Epithelial cell of proximal tubule (primary cell): ENCODE results near the gene P3H2. TPM values are rescaled to one million over a fixed set of nuclear protein-coding genes. Genes with fewer than 3 reads are reported as not detected.

ENCODE experiments used
- DNase-seq: peaks from one replicate; pipeline ENCODE4 v3.0.0-alpha.2; 2011; ENCODE audit warnings: low read depth
- H3K4me3 ChIP-seq: 2 replicates; pipeline ENCODE4 v1.5.1; 2011; ENCODE audit warnings: low read depth, mild to moderate bottlenecking, low read length
- total RNA-seq: library from RNA; depleted of rRNA; stranded (reverse); fragments of >200 nt; gene quantifications from 2 replicates; pipeline ENCODE4 v1.2.3, GENCODE V29; 2015
- TF ChIP-seq, protein P1 (sequence below): conservative IDR thresholded peaks from 2 replicates; pipeline ENCODE4 v1.5.1; 2012; ENCODE audit warnings: low read depth, mild to moderate bottlenecking, low read length

Gene P3H2
- total RNA-seq, 1 donor from 2014 or later = 107 TPM

DNA sequence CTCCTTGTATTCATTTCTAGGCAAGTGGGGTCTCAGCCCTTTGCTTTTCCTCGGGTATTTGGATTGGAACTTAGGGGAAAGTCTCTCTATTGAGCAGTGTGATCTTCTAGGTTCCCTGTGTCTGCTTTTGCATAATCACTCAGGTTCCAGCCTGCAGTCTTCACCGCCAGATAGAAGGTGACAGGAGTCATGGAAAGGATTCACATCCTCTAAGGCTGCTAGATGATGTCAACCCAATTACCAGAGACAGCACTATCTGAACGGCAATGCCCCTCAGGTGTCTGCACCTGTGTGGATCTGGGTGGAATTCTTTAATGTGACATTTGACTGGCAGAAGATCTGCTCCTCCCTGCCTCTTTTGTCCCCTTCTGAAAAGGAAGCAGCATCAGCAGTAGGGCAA is 177.7 kb downstream of the P3H2 start:
- H3K4me3 ChIP-seq = no peak overlapping the region
- no peak for DNase-seq
- TF ChIP-seq, protein P1, sequence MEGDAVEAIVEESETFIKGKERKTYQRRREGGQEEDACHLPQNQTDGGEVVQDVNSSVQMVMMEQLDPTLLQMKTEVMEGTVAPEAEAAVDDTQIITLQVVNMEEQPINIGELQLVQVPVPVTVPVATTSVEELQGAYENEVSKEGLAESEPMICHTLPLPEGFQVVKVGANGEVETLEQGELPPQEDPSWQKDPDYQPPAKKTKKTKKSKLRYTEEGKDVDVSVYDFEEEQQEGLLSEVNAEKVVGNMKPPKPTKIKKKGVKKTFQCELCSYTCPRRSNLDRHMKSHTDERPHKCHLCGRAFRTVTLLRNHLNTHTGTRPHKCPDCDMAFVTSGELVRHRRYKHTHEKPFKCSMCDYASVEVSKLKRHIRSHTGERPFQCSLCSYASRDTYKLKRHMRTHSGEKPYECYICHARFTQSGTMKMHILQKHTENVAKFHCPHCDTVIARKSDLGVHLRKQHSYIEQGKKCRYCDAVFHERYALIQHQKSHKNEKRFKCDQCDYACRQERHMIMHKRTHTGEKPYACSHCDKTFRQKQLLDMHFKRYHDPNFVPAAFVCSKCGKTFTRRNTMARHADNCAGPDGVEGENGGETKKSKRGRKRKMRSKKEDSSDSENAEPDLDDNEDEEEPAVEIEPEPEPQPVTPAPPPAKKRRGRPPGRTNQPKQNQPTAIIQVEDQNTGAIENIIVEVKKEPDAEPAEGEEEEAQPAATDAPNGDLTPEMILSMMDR = no peak

DNA sequence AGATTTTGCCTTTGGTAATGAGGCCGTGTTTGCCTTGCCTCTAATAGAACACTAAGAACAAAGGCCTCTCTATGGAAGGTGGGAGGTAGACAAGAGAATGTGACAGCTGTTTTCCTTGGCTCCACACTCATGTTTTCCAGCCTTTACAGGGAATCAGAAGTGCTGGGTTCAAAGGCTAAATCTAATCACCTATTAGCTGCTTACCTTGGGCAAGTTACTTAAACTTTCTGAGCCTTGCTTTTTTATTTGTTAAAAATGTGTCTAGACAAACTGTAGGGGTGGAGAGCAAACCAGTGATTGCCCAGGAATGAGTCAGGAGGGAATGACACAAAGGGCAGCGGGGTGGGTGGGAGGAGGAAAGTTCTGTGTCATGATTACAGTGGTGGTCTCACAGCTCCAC is 179.0 kb downstream of the P3H2 start:
- DNase-seq = peak; percentile 67
- TF ChIP-seq, protein P1 = no peak

DNA sequence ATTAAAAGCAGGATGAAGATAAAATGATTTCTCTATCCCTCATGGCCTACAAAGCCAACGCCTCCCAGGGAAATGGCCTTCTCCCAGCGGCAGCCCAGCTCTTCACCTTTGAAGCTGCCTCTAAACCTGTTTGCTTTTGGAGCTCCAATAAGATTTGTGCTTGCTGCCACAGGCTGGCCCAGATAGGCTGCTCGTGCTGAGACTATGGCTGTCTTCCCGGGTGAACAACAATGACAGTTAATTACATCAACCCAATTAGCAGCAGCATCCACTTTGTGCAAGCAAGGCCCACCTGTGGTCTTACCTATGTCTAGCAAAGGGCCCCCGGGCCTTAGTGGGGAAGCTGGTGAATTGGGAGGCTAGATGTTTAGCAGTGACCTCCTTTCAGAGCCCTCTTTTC is 179.6 kb downstream of the P3H2 start:
- no peak for DNase-seq
- H3K4me3 ChIP-seq = no peak overlapping the region
- TF ChIP-seq, protein P1 = no peak

More for the DNA sequence above, 179.0 kb downstream of the P3H2 start:
- no peak overlapping the region for H3K4me3 ChIP-seq

DNA sequence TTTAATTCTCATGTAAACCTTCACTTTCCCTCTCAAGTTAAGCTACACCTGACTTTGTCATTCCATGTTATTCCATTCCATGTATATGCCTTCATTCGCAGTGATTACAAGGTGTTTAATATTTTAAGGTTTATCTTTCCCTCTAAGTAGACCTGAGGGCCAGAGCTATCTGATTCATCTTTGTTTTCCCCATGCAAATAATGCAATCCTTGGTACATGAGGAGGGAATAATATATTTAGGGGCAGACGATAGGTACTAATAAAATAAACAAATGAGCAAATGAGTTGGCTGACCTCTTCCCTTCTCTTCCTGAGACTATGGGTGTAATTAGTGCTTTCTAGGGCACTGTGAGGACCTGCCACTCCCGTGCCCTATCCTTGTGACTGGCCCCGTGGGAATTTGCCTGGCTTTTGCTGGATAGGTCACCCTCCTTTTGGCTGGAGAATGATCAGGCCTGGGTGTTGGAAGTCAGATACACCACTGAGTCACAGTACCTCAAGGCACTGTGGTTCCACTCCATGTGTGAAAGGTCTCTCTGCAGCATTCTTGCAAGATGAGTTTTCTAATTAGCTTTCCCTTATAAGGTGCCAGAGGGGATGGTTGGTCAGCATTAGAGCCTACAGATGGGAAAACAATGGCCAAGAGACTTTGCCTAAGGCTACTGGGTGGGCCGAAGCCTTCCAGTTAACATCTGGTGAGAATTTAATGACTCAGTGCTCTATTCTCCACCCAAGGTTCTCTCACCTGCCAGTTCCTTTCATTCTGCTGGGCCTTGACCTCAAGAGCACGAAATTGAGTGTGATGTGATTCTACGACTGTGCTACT is 183.2 kb downstream of the P3H2 start:
- TF ChIP-seq, protein P1 = no peak
- H3K4me3 ChIP-seq = no peak overlapping the region
- DNase-seq = peak; percentile 100

DNA sequence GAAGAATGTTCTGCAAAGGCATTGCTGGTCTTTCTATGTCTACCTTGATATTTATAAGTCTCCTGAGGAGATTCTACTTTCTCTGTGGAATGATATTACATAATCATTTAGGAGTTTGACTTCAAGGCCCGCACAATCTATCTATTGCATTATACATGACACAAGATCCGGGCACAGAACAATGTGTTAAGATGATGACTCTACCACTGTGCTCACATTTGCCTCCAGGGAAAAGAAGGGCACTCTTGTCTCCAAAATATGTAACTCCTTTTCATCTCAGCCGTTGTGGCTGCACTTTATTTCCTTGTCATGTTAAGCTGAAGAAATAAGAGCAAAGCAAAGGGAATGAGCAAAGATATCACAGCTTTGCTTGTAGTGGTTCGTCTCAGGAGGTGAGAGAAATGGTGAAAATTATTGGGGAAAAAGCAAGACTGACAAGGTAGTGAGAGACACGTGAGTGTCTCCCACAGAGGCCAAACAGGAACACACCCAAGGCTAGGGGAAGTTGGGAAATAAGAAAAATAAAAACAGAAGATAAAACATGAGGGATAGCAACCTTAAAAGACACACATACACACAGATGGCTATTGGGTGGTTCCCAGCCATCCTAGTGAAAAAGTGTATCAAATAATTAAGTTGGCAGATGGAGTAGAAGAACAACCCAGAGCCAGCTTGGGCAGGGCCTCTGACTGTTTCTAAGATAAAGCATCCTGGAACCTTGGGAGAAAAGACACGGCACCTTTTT is 184.3 kb downstream of the P3H2 start:
- TF ChIP-seq, protein P1 = no peak
- no peak overlapping the region for H3K4me3 ChIP-seq
- no peak for DNase-seq

DNA sequence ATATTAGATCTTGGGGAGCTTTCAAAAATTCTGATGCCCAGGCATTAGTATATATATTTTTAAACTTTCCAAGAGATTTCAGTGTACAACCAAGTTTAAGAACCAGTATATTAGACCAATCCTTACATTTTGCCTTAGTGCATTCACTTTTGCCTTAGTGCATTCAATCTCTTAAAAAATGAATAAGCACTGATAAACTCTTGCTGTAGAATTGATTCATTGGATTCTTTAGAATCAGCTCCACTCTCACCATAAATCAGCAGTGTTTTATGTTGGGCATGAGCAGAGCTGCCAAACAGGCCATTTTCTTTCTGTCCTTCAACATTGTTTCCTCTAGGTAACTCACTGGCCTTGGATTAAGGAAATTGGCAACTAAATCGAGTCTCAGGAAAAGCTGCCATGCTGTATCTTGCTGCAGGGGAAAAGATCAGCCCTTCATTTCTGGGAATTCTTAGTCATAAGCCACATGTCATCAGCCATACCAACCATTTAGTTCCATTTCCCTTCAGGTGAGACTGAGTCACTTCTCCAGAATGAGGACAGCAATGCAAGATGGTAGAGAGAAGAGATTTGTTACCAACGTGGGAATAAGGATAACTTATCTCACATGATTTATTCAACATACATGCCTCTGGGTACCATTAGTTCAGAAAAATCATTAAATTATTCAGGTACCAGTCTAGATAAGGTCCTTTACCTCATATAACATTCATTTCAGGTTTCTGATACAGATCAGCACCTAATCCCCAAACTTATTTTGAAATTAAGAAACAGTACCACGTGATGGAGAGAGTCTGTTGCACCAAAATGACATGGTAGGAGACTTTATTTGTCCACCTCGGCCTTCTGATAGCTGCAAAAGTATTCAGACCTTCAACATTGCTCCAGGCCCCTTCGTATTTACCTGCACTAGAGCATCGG is 192.5 kb downstream of the P3H2 start:
- no peak overlapping the region for H3K4me3 ChIP-seq
- no peak for DNase-seq
- TF ChIP-seq, protein P1 = no peak
